GM12801 (cell line): ENCODE data around the gene CC2D2B.

ENCODE experiments used
- CTCF ChIP-seq: IDR thresholded peaks from one replicate; pipeline ENCODE4 v1.5.1; 2011; ENCODE audit warnings: control low read depth; ENCODE audit not compliant: insufficient read length; ENCODE audit errors: extremely low read depth

Gene CC2D2B

GRCh38 chr10:96021332-96021731, 113.6 kb downstream of the CC2D2B start:
- TF ChIP-seq CTCF: no peak

GRCh38 chr10:96022739-96023138, 115.0 kb downstream of the CC2D2B start:
- no peak for TF ChIP-seq CTCF

- TF ChIP-seq CTCF: no peak
Measured at GRCh38 chr10:96023168-96023567, 115.4 kb downstream of the CC2D2B start.

- no peak for TF ChIP-seq CTCF
Measured at GRCh38 chr10:96025566-96025965, 117.8 kb downstream of the CC2D2B start.

GRCh38 chr10:96034625-96035024, 126.8 kb downstream of the CC2D2B start:
- no peak for TF ChIP-seq CTCF

- no peak for TF ChIP-seq CTCF
Measured at GRCh38 chr10:96038476-96039387, 131.0 kb downstream of the CC2D2B start.

GRCh38 chr10:96041146-96041545, 133.4 kb downstream of the CC2D2B start:
- no peak for TF ChIP-seq CTCF
